Activated CD8-positive, alpha-beta memory T cell treated with anti-CD3 and anti-CD28 coated beads, Interleukin-2, amount 10 ng/mL, durations not matched to agents 7 days and 5 days (primary cell): ENCODE measurements around the gene ABCA12. TPM values are rescaled to one million over a fixed set of nuclear protein-coding genes. Genes with fewer than 3 reads are reported as not detected.
"Not testable (repeated sequence)": the region's sequence is repeated elsewhere in the genome, so short reads cannot be mapped to it uniquely, and the experiment has no call there.

ENCODE experiments used
- ATAC-seq: fragments of 150-1000 bp; cut with Tn5 transposase; one replicate; pipeline ENCODE4 v1.10.0; 2021; ENCODE audit warnings: moderate library complexity
- CTCF ChIA-PET: fragments of 350-600 bp; sonication (Branson Sonifier 250); formaldehyde crosslinking; loops from one replicate; lab custom pipeline; 2021; ENCODE audit warnings: antibody characterized with exemption; lab: Charles Lee
- DNase-seq: peaks from one replicate; pipeline ENCODE4 v3.0.0-alpha.2; 2020
- H3K27ac Mint-ChIP-seq: one replicate; pipeline ENCODE4 v1.8.0; 2021; ENCODE audit warnings: mild to moderate bottlenecking, mixed read lengths
- H3K27me3 Mint-ChIP-seq: one replicate; pipeline ENCODE4 v1.8.0; 2021; ENCODE audit warnings: mixed read lengths
- H3K36me3 Mint-ChIP-seq: one replicate; pipeline ENCODE4 v1.8.0; 2021; ENCODE audit warnings: mild to moderate bottlenecking, mixed read lengths
- H3K4me1 Mint-ChIP-seq: one replicate; pipeline ENCODE4 v1.8.0; 2021; ENCODE audit warnings: mixed read lengths
- H3K4me3 Mint-ChIP-seq: one replicate; pipeline ENCODE4 v1.8.0; 2021; ENCODE audit warnings: mild to moderate bottlenecking, moderate library complexity, mixed read lengths
- H3K9me3 Mint-ChIP-seq: one replicate; pipeline ENCODE4 v1.8.0; 2022; ENCODE audit warnings: low read depth, mixed read lengths
- total RNA-seq, 2 experiments: library from RNA; stranded (reverse); gene quantifications; one replicate each; pipeline ENCODE4 v1.2.3, GENCODE V29; 2021

ABCA12 gene
- not detected for total RNA-seq

GRCh38 chr2:215138479-215138878 is at the start of gene ABCA12:
Gene ABCA12, minus strand, starts transcription at chr2:215138626. Its CDS starts 418 bp downstream, at chr2:215138208.
- CTCF ChIA-PET = no interaction called here
- Mint-ChIP-seq H3K9me3 (no peaks in the 10 kb centered on the region), H3K36me3 (no peaks in the 10 kb centered on the region), H3K27ac (no peak within 1 kb of the TSS), H3K27me3 (peaks cover 3% of the 10 kb centered on the region), H3K4me3 (no peak within 1 kb of the TSS), H3K4me1 (peaks cover 3% of the 10 kb centered on the region)
- DNase-seq (no peak), ATAC-seq (no peak)

DNA sequence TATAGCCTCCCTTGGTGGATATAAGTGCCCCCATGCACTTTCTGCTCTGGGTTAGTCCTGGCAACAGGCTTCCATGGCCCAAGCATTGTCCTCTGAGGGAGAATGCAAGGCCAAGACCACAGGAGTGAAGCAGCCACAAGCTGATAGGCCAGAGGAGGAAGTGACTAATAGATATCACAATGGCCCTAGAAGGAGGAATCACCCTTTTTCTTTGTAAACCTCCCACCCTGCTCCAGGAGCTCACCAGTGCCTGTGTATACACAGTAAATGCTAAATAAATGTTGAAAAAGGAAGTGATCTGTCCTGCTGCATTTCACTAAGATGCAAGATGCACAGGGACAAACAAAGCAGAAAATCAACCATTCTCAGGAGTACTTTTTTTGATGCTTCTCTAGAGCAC is 49.7 kb upstream of the ABCA12 start:
- H3K4me3 Mint-ChIP-seq = no peak overlapping the region
- H3K9me3 Mint-ChIP-seq = no peaks in the 10 kb centered on the region
- no peaks in the 10 kb centered on the region for H3K36me3 Mint-ChIP-seq
- H3K4me1 Mint-ChIP-seq = no peaks in the 10 kb centered on the region
- CTCF ChIA-PET = no interaction called here
- H3K27me3 Mint-ChIP-seq = no peaks in the 10 kb centered on the region
- DNase-seq (no peak), ATAC-seq (no peak)
- no peak overlapping the region for H3K27ac Mint-ChIP-seq

DNA sequence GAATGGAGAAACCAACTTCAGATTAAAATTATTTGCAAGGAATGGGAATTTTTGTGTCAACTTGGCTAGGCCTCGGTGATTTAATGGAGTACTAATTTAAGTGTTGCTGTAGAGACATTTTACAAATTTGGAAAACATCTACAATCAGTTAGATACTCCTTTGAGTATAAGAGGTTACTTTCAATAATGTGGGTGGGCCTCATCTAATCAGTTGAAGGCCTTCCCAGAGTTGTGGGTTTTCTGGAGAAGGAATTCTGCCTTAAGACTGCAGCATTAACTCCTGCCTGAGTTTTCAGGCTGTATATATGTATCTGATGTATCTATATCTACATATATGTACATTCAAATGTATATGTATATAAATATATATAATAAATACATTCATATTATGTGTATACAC is 47.6 kb upstream of the ABCA12 start:
- no peaks in the 10 kb centered on the region for H3K36me3 Mint-ChIP-seq
- no peaks in the 10 kb centered on the region for H3K4me1 Mint-ChIP-seq
- no peaks in the 10 kb centered on the region for H3K9me3 Mint-ChIP-seq
- no peaks in the 10 kb centered on the region for H3K27me3 Mint-ChIP-seq
- CTCF ChIA-PET = no interaction called here
- no peak overlapping the region for H3K27ac Mint-ChIP-seq
- ATAC-seq = no peak
- no peak for DNase-seq
- no peak overlapping the region for H3K4me3 Mint-ChIP-seq

GRCh38 chr2:215178121-215178520 is 39.7 kb upstream of the ABCA12 start:
- DNase-seq (no peak), ATAC-seq (no peak)
- no peaks in the 10 kb centered on the region for H3K4me1 Mint-ChIP-seq
- no peak overlapping the region for H3K27ac Mint-ChIP-seq
- H3K36me3 Mint-ChIP-seq = no peaks in the 10 kb centered on the region
- peaks cover 2% of the 10 kb centered on the region for H3K9me3 Mint-ChIP-seq
- CTCF ChIA-PET = no interaction called here
- no peak overlapping the region for H3K4me3 Mint-ChIP-seq
- no peaks in the 10 kb centered on the region for H3K27me3 Mint-ChIP-seq

DNA sequence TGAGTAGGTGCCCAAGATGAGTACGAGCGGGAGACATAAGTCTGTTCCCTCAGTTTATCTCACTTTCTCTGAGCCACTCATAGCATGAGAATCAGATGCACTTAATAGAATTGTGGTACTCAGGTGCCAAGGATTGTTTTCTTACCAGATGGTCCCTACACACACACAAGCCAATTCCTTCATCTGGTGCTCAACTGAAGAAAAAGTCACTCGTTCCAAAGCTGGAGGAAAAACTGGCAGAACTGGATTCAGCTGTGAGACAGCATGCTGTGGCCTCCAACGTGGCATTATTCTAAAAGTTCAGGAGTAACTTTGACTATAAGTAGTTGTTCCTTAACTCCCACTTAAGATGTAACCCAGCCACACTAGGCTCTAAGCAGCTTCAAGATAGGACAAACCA is 33.4 kb upstream of the ABCA12 start:
- Mint-ChIP-seq H3K9me3 (no peaks in the 10 kb centered on the region), H3K36me3 (no peaks in the 10 kb centered on the region), H3K4me3 (no peak overlapping the region), H3K27me3 (no peaks in the 10 kb centered on the region), H3K4me1 (peaks cover 9% of the 10 kb centered on the region), H3K27ac (no peak overlapping the region)
- no peak for ATAC-seq
- CTCF ChIA-PET = no interaction called here
- DNase-seq = no peak

DNA sequence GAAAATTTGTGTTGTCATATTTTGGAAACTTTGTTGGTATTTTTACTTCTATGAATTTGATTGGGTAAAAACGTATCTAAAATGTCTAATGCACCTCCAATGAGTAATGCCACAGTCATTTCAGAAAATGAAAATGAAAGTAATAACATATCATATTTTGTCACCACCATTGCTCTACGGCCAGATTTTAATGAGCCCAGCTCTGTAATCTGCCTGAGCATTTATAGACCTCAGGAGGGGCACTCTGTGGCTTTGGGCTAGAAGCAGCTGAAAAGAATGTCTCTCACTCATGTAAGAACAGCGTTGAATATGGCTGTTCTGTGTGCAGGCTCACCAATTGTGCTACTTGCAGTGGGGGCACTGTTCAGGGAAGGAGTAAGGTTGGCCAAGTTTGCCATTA is 32.7 kb upstream of the ABCA12 start:
- peaks cover 9% of the 10 kb centered on the region for H3K4me1 Mint-ChIP-seq
- no peaks in the 10 kb centered on the region for H3K9me3 Mint-ChIP-seq
- H3K36me3 Mint-ChIP-seq = no peaks in the 10 kb centered on the region
- peak; percentile 84 for ATAC-seq
- H3K4me3 Mint-ChIP-seq = peak overlapping the region; percentile 58
- CTCF ChIA-PET = no interaction called here
- H3K27ac Mint-ChIP-seq = peak overlapping the region; percentile 34
- peak; percentile 42 for DNase-seq
- no peaks in the 10 kb centered on the region for H3K27me3 Mint-ChIP-seq

DNA sequence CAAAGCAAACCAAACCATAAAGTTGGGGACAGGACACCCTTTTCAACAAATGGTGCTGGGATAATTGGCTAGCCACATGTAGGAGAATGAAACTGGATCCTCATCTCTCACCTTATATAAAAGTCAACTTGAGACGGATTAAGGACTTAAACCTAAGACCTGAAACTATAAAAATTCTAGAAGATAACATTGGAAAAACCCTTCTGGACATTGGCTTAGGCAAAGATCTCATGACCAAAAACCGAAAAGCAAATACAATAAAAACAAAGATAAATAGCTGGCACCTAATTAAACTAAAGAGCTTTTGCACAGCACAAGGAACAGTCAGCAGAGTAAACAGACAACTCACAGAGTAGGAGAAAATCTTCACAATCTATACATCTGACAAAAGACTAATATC is 28.1 kb upstream of the ABCA12 start:
- not testable (repeated sequence) for H3K27ac Mint-ChIP-seq, H3K4me3 Mint-ChIP-seq

GRCh38 chr2:215163319-215163718 is 24.9 kb upstream of the ABCA12 start:
- DNase-seq, H3K27ac Mint-ChIP-seq, H3K4me3 Mint-ChIP-seq, H3K27me3 Mint-ChIP-seq, H3K9me3 Mint-ChIP-seq, ATAC-seq, CTCF ChIA-PET, H3K4me1 Mint-ChIP-seq, H3K36me3 Mint-ChIP-seq: not testable (repeated sequence)

More for the DNA sequence above, 28.1 kb upstream of the ABCA12 start:
- H3K36me3 Mint-ChIP-seq, ATAC-seq, CTCF ChIA-PET, H3K9me3 Mint-ChIP-seq, H3K27me3 Mint-ChIP-seq, H3K4me1 Mint-ChIP-seq, DNase-seq: not testable (repeated sequence)

DNA sequence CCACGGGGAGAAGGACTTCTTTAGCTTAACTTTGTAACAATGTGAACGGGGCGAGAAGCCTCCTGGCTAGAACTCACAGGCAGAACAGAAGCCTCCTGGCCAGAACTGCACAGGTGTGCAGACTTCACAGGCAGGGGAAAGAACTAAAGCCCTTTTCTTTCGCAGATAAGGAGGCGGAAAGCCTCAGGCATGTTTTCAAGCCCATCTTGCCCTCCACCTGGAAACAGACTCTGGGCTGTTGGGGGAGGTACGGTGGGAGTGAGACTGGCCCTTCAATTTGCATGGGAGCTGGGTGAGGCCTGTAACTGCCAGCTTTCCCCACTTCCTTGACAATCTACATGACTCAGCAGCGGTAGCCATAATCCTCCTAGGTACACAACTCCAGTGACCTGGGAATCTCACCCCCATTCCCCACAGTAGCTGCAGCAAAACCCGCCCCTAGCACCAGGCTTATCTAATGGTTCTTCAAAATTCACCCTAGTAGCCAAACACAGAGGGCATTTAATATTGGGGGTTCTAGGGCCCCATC is 22.9 kb upstream of the ABCA12 start:
- no peaks in the 10 kb centered on the region for H3K36me3 Mint-ChIP-seq
- DNase-seq = no peak
- no peaks in the 10 kb centered on the region for H3K9me3 Mint-ChIP-seq
- no peak for ATAC-seq
- H3K27me3 Mint-ChIP-seq = no peaks in the 10 kb centered on the region
- no peaks in the 10 kb centered on the region for H3K4me1 Mint-ChIP-seq
- no peak overlapping the region for H3K27ac Mint-ChIP-seq
- H3K4me3 Mint-ChIP-seq = no peak overlapping the region
- CTCF ChIA-PET = no interaction called here

GRCh38 chr2:215160081-215160480 is 21.7 kb upstream of the ABCA12 start:
- no peak for ATAC-seq
- no peak for DNase-seq
- CTCF ChIA-PET = no interaction called here
- Mint-ChIP-seq H3K36me3 (no peaks in the 10 kb centered on the region), H3K4me3 (no peak overlapping the region), H3K9me3 (no peaks in the 10 kb centered on the region), H3K27ac (no peak overlapping the region), H3K27me3 (no peaks in the 10 kb centered on the region), H3K4me1 (no peaks in the 10 kb centered on the region)

GRCh38 chr2:215156453-215156852 is 18.0 kb upstream of the ABCA12 start:
- no peaks in the 10 kb centered on the region for H3K4me1 Mint-ChIP-seq
- CTCF ChIA-PET = no interaction called here
- H3K4me3 Mint-ChIP-seq = no peak overlapping the region
- no peaks in the 10 kb centered on the region for H3K27me3 Mint-ChIP-seq
- no peak for ATAC-seq
- no peak for DNase-seq
- H3K9me3 Mint-ChIP-seq = no peaks in the 10 kb centered on the region
- no peaks in the 10 kb centered on the region for H3K36me3 Mint-ChIP-seq
- H3K27ac Mint-ChIP-seq = no peak overlapping the region

DNA sequence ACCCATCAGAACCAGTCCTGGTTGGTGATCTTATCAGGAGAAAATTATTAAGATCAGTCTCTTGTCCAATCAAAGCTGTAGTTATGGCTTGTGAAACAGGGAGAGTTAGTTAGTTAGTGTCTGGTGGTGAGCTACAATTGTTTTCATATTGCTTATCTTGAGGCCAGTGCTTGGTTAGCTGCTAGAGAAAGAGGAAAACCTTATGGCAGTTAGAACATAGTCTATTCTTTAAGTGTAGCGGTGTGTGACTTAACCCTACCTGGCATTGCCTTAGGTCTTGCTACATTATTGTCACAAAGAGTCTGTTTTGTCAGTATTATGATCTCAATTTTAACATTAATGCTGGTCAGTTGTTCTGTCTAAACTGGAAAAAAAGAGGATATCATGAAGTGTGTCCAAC is 11.5 kb upstream of the ABCA12 start:
- CTCF ChIA-PET = no interaction called here
- H3K27me3 Mint-ChIP-seq = no peaks in the 10 kb centered on the region
- DNase-seq (no peak), ATAC-seq (no peak)
- H3K4me3 Mint-ChIP-seq = no peak overlapping the region
- H3K27ac Mint-ChIP-seq = no peak overlapping the region
- H3K4me1 Mint-ChIP-seq = no peaks in the 10 kb centered on the region
- no peaks in the 10 kb centered on the region for H3K36me3 Mint-ChIP-seq
- no peaks in the 10 kb centered on the region for H3K9me3 Mint-ChIP-seq

DNA sequence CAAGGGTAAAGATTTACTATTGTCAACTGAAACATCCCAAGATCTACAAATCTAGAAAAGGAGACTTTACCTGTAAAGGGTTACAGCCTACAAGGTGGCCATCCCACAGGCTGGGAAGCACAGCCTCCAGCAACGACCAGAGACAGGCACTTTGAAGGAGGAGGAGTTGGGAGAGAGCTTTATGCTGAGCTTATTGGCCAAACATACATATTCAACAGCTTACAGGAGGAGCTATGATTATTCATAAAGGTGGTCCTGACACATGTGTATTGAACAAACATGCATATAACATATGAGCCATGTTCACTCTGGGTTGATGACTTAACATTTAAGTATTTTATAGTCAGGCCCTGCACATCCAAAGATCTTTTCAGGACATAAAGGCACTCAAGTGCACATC is 11.1 kb upstream of the ABCA12 start:
- Mint-ChIP-seq H3K27ac (no peak overlapping the region), H3K9me3 (no peaks in the 10 kb centered on the region), H3K4me3 (no peak overlapping the region), H3K27me3 (no peaks in the 10 kb centered on the region), H3K4me1 (no peaks in the 10 kb centered on the region), H3K36me3 (no peaks in the 10 kb centered on the region)
- DNase-seq (no peak), ATAC-seq (no peak)
- CTCF ChIA-PET = no interaction called here

GRCh38 chr2:215149060-215149459 is 10.6 kb upstream of the ABCA12 start:
- no peaks in the 10 kb centered on the region for H3K27me3 Mint-ChIP-seq
- no peaks in the 10 kb centered on the region for H3K36me3 Mint-ChIP-seq
- no peak for ATAC-seq
- H3K4me3 Mint-ChIP-seq = no peak overlapping the region
- H3K9me3 Mint-ChIP-seq = no peaks in the 10 kb centered on the region
- H3K4me1 Mint-ChIP-seq = no peaks in the 10 kb centered on the region
- no peak overlapping the region for H3K27ac Mint-ChIP-seq
- CTCF ChIA-PET = no interaction called here
- no peak for DNase-seq

- no peak overlapping the region for H3K27ac Mint-ChIP-seq
- CTCF ChIA-PET = no interaction called here
- DNase-seq (no peak), ATAC-seq (no peak)
- H3K27me3 Mint-ChIP-seq = peaks cover 3% of the 10 kb centered on the region
- H3K36me3 Mint-ChIP-seq = no peaks in the 10 kb centered on the region
- H3K4me3 Mint-ChIP-seq = no peak overlapping the region
- no peaks in the 10 kb centered on the region for H3K4me1 Mint-ChIP-seq
- no peaks in the 10 kb centered on the region for H3K9me3 Mint-ChIP-seq
Observed at GRCh38 chr2:215145611-215146010, 7.2 kb upstream of the ABCA12 start.
